Osteocyte (in vitro differentiated cells): ENCODE data around the gene RNF123. TPM values are rescaled to one million over a fixed set of nuclear protein-coding genes. Genes with fewer than 3 reads are reported as not detected.

Source experiments
- DNase-seq: peaks from one replicate; pipeline ENCODE4 v3.0.0; 2021; ENCODE audit warnings: mixed read lengths; ENCODE audit not compliant: unreplicated experiment; ENCODE audit errors: extremely low spot score
- H3K27ac Mint-ChIP-seq: one replicate; pipeline ENCODE4 v1.8.0; 2021; ENCODE audit warnings: mild to moderate bottlenecking, mixed read lengths; ENCODE audit not compliant: unreplicated experiment
- H3K27me3 Mint-ChIP-seq: one replicate; pipeline ENCODE4 v1.8.0; 2021; ENCODE audit warnings: mixed read lengths; ENCODE audit not compliant: unreplicated experiment
- H3K36me3 Mint-ChIP-seq: one replicate; pipeline ENCODE4 v1.8.0; 2021; ENCODE audit warnings: mixed read lengths; ENCODE audit not compliant: unreplicated experiment
- H3K4me1 Mint-ChIP-seq: one replicate; pipeline ENCODE4 v1.8.0; 2021; ENCODE audit warnings: mixed read lengths; ENCODE audit not compliant: unreplicated experiment
- H3K4me3 Mint-ChIP-seq: one replicate; pipeline ENCODE4 v1.8.0; 2021; ENCODE audit warnings: mild to moderate bottlenecking, moderate library complexity, mixed read lengths; ENCODE audit not compliant: unreplicated experiment
- H3K9me3 Mint-ChIP-seq: one replicate; pipeline ENCODE4 v1.8.0; 2021; ENCODE audit warnings: mixed read lengths; ENCODE audit not compliant: unreplicated experiment
- total RNA-seq: library from RNA; stranded (reverse); gene quantifications from 2 replicates; pipeline ENCODE4 v1.2.1, GENCODE V29; 2021
- TF ChIP-seq, protein P1 (sequence below): fragments of 200-600 bp; sonication (generic); IDR thresholded peaks from 2 replicates; pipeline ENCODE4 v1.5.0; 2021; ENCODE audit warnings: antibody characterized with exemption, mild to moderate bottlenecking, moderate library complexity

Gene RNF123
- total RNA-seq, 1 donor from 2014 or later: 61.0 TPM

- Mint-ChIP-seq H3K27me3 (no peaks in the 10 kb centered on the region), H3K9me3 (no peaks in the 10 kb centered on the region), H3K4me3 (no peak overlapping the region), H3K27ac (no peak overlapping the region), H3K4me1 (peaks cover 7% of the 10 kb centered on the region), H3K36me3 (peaks cover 25% of the 10 kb centered on the region)
- DNase-seq: no peak
- TF ChIP-seq, protein P1, sequence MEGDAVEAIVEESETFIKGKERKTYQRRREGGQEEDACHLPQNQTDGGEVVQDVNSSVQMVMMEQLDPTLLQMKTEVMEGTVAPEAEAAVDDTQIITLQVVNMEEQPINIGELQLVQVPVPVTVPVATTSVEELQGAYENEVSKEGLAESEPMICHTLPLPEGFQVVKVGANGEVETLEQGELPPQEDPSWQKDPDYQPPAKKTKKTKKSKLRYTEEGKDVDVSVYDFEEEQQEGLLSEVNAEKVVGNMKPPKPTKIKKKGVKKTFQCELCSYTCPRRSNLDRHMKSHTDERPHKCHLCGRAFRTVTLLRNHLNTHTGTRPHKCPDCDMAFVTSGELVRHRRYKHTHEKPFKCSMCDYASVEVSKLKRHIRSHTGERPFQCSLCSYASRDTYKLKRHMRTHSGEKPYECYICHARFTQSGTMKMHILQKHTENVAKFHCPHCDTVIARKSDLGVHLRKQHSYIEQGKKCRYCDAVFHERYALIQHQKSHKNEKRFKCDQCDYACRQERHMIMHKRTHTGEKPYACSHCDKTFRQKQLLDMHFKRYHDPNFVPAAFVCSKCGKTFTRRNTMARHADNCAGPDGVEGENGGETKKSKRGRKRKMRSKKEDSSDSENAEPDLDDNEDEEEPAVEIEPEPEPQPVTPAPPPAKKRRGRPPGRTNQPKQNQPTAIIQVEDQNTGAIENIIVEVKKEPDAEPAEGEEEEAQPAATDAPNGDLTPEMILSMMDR: no peak
These were observed 38.6 kb downstream of the RNF123 start for GRCh38 chr3:49727924-49728361.

- Mint-ChIP-seq H3K36me3 (peaks cover 32% of the 10 kb centered on the region), H3K4me1 (no peaks in the 10 kb centered on the region), H3K27ac (no peak overlapping the region), H3K27me3 (no peaks in the 10 kb centered on the region), H3K9me3 (no peaks in the 10 kb centered on the region), H3K4me3 (no peak overlapping the region)
- no peak for DNase-seq
- TF ChIP-seq, protein P1: no peak
These were observed 40.7 kb downstream of the RNF123 start for GRCh38 chr3:49729966-49730609.

DNA sequence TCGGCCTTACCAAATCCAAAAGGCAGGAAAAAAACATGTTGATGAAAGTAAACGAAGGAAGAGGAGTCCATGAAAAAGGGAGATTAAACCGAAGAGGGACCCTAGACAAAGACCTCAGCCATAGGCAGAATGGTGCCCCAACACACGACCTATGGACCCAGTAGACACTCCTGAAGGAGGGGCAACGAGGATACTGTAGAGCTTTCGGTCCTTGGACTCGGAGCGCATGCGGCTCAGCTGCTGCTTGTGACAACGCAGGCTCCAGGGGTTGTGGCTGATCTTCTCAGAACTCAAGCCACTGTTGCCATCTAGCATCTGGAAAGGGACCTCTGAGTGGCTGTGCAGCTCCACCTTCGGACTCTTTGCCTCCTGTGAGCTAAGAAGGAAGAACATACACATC, 43.2 kb downstream of the RNF123 start:
- DNase-seq: no peak
- no peak overlapping the region for H3K27ac Mint-ChIP-seq
- TF ChIP-seq, protein P1: no peak
- no peaks in the 10 kb centered on the region for H3K4me1 Mint-ChIP-seq
- H3K9me3 Mint-ChIP-seq: no peaks in the 10 kb centered on the region
- H3K36me3 Mint-ChIP-seq: peaks cover 34% of the 10 kb centered on the region
- no peaks in the 10 kb centered on the region for H3K27me3 Mint-ChIP-seq
- no peak overlapping the region for H3K4me3 Mint-ChIP-seq

DNA sequence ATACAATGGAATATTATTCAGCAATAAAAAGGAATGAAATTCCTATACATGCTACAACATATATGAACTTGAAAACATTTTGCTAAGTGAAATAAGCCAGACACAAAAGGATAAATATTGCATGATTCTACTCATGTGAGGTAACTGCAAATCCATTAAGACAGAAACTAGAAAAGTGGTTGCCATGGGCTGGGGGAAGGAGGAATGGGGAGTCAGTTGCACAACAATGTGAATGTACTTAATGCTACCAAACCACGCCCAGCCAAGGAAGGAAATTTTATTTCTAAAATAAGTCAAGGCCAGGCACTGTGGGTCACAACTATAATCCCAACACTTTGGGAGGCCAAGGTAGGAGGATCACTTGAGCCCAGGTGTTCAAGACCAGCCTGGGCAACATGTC, 44.2 kb downstream of the RNF123 start:
- H3K9me3 Mint-ChIP-seq: no peaks in the 10 kb centered on the region
- peaks cover 39% of the 10 kb centered on the region for H3K36me3 Mint-ChIP-seq
- DNase-seq: no peak
- TF ChIP-seq, protein P1: no peak
- no peaks in the 10 kb centered on the region for H3K4me1 Mint-ChIP-seq
- H3K27ac Mint-ChIP-seq: no peak overlapping the region
- no peaks in the 10 kb centered on the region for H3K27me3 Mint-ChIP-seq
- no peak overlapping the region for H3K4me3 Mint-ChIP-seq

DNA sequence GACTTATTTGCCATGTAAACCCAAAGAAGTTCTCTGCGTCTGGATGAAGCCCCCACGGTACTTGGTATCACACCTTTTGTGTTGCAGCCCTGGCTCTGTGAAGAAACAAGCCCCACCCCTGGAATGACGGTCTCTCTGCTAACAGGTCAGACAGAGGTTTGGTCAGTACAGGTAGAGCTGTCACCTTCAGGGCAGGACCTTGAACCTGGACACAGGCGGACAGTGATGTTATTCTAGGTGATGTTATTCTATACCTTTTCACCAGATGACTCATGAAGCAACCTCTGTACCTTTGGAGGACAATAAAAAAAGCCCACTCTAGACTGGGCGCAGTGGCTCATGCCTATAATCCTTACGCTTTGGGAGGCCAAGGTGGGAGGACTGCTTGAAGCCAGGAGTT, 45.4 kb downstream of the RNF123 start:
- TF ChIP-seq, protein P1: no peak
- Mint-ChIP-seq H3K4me1 (no peaks in the 10 kb centered on the region), H3K9me3 (no peaks in the 10 kb centered on the region), H3K4me3 (no peak overlapping the region), H3K27ac (no peak overlapping the region), H3K36me3 (peaks cover 39% of the 10 kb centered on the region), H3K27me3 (no peaks in the 10 kb centered on the region)
- DNase-seq: no peak
